Stimulated activated CD8-positive, alpha-beta memory T cell treated with anti-CD3 and anti-CD28 coated beads, Interleukin-4, amount 100 ng/mL, for 48 hours (primary cell): ENCODE measurements around the gene ZDHHC11B.
"Not testable (repeated sequence)": the region's sequence is repeated elsewhere in the genome, so short reads cannot be mapped to it uniquely, and the experiment has no call there.

Source experiments
- DNase-seq: peaks from one replicate; pipeline ENCODE4 v3.0.0-alpha.2; 2020

Gene ZDHHC11B

DNA sequence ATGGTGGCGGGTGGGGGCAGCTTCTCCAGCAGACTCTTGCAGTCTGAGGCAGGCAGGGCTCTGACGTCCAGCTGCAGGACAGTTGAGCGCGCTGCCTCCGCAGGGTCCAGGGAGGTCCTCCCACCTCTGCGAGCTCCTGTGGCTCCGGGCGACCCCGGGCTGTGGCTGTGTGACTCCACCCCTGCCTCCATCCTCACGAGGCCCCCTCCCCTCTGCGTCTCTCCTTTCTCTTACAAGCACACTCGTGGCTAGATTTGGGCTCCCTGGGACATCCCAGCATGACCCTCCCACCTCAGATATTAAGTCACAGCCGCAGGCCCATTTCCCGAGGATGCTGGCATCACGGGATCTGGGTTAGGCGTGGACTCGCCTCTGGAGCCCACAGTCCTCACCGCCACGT is 34.3 kb downstream of the ZDHHC11B start:
- peak; percentile 11 for DNase-seq

DNA sequence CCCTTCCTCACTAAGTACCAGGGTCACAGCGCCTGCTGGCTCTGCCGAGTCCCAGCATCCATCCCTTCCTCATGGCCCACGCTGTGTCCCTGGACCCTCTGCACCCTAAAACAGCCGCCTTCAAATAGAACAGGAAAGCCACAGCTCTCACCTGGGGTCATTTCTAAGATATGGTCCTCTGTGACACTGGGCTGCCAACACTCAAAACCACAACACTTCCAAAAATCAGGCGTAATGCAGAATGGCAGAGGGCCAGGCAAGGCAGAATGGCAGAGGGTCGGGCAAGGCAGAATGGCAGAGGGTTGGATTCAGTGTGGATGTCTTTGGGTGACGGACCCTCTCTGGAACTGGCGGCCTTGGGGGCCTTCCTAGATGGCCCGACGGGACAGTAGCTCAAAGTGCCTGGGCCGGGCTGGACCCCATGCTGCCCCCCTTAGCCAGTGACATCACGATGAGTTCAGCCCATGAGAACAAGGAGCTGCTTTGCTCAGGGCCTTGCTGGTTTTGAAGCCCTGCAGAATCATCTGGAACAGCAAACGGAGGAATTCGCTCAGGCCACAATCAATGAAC is 35.3 kb downstream of the ZDHHC11B start:
- peak; percentile 24 for DNase-seq

DNA sequence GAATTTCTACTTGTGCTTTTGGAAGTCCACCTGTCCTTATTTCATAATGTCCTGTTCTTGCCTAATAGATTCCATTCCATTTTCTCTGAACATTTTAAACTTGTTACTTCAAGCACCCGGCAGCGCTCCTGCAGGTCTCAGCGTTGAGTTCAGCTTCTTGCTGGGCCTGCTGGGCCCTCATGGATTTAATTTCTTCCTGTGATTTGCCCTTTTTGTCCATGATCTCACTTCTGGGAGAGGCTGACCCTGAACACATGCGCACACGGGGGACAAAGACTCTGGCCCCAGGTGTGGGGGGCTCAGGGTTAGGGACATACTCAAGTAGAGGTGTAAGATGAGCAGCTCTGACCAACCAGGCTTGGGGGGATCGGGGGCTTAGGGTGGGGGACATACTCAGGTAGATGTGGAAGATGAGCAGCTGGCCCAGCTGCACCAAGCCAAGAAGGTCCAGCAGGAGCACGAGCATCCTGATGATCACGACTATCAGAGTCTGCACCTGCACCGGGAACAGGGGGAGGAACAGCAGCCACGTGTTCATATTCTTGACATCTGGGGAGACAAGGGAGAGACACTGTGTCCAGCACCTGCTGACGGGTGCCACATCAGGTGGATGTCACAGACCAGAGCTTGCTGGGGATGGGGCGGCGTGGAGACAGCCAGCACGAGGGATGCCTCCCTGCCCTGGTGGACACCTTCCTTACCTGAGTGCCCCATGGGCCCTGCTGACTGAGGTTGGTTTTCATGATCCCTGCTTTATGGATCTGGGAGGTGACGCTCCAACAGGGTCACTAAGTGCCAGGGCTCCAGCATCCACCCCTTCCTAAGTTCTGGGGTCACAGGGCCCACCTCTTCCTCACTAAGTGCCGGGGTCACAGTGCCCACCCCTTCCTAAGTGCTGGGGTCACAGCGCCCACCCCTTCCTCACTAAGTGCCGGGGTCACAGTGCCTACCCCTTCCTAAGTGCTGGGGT is 36.2 kb downstream of the ZDHHC11B start:
- DNase-seq = peak; percentile 22

DNA sequence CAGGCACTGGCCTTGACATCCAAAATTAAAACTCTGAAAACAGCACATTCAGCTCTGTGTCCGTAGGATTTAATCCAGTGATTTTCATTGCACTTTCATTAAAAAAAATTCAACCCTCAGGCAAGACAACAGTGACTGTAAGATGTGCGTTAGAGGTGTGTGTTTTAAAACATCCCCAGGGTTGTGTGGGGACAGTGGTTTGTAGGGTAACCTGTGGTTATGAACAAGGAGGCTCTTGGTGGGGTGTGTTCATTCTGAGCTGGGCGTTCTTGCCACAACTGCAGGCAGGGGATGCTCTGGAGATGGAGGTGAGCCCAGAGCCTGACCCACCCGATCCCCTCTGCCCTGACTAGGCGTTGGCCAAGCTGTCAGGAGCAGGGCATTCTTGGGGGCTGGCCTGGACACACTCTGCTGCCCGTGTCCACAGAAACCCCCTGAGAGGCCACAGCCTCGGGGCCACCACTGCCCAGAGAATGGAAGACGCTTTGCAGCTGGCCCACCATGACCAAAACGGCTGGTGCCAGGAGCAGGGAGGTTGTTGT is 37.2 kb downstream of the ZDHHC11B start:
- DNase-seq = not testable (repeated sequence)

DNA sequence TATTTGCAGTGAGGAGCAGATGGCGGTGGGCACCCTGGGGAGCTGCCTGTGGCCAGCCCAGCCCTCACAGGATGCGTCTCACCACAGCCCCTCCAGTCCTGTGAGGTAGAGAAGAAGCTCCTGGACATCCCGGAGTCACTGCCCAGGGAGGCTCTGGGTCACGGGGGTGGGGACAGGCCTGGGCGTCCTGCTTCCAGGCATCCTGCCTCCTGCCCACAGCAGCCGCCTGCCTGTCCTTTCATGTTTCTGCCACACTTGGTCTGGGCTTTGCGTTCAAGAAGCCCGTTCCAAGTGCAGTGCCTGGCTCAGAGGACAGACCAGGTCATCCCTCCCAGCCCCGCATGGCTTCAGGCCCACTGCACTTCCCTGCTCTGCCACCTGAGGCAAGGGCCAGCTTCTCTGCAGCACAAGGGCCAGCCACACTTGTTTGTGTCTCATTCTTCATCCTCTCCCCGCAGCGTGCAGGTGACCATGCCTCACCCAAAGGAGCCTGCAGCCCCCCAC is 38.2 kb downstream of the ZDHHC11B start:
- no peak for DNase-seq

DNA sequence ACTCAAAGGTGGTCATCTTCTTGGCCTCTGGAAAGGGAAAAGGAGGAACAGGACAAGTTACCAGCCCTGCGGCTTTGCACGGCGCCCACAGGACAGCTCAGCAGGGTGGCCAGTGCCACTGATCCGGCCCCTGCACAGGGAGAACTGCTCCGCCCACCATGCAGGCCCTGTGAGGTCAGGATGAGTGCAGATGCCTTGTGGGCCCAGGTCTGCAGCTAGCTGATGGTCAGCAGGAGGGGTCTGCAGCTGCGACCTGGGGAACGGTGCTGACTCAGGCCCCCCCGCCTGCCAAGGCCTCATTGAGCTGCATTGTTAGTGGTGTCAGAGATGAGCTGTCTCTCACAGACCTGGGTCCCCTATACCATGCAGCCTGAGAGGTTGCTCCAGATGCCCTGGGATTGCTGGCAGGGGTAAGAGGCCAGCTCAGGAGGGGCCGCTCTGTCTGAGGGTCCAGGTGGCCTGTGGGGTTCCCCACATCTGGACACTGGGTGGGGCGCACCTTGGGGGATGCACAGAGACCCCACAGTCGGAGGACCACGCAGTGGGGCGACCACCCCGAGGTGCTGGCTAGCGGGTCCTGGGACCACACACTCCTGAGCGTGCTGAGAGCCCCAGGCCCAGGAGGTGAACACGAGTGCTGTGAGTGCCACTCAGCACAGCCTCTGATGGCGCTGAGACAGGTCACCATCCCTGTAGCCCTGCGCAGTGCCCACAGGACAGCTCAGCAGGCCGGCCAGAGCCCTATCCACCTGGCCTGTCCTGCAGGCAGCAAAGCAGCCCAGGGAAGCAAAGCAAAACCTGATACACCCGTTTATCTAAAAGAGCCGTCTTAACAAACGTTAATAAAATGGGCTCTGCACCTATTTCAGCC is 39.0 kb downstream of the ZDHHC11B start:
- peak; percentile 19 for DNase-seq

DNA sequence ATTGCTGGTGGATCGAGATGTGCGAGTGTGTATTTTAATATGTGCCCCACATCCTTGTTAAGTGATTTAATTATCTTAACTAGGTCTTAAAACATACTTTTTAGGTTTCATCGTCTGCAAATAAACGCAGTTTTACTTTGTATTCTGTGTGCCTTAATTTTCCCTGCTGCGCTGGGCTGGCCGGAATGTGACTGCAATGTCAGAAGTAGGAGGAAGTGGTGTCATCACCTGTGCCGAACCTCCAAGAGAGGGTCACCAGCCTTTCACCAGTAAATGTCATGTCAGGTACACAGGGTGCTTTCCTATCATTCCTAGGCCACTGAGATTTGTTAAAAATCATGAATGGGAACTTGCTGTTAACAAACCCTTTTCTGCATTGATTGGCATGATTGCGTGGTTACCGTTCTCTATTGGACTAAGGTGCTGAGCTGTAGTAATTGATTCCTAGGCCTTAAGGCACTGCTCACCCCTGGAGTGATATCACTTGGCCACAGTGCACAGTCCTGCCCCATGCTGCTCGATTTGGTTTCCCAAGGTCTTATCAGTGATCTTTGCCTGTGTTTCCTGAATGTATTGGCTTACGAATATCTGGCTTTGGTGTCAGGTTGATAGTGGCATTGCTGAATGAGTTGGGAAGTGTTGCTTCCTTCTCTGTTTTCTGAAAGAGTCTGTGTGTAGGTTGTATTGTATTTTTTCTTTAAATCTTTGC is 40.7 kb downstream of the ZDHHC11B start:
- not testable (repeated sequence) for DNase-seq

DNA sequence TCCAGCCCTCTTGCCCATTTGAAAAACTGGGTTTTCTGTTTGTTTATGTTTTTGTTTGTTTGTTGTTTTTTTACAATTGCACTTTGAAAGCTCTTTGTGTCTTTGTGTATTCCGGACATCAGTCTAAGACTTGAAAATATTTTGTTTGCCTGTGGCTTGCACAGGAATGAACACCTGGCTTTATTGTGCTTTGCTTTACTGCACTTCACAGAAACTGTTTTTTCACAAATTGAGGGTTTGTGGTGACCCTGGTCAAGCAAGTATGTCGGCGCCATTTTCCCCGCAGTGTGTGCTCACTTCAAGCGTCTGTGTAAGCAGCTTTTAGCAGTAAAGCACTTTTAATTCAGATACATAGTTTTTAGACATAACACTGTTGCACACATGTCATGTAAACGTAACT is 42.3 kb downstream of the ZDHHC11B start:
- not testable (repeated sequence) for DNase-seq

DNA sequence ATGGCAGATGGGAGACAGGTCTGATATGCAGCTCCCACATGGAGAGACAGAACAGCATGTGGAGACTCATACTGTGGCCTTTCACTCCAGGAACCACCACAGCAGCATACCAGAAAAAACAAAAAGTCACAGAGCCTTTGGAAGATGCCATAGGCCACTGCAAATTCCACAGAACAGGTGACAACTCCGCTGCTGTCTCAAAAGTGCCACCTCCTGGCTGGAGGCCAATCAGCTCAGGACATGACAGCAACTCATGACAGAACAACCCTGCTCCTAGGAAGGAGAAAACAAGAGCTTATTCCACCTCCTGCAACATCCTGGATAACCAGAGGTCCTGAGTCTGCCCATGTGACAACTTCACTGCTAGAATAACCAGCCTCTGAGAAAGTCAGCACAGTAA is 50.4 kb downstream of the ZDHHC11B start:
- DNase-seq = not testable (repeated sequence)

DNA sequence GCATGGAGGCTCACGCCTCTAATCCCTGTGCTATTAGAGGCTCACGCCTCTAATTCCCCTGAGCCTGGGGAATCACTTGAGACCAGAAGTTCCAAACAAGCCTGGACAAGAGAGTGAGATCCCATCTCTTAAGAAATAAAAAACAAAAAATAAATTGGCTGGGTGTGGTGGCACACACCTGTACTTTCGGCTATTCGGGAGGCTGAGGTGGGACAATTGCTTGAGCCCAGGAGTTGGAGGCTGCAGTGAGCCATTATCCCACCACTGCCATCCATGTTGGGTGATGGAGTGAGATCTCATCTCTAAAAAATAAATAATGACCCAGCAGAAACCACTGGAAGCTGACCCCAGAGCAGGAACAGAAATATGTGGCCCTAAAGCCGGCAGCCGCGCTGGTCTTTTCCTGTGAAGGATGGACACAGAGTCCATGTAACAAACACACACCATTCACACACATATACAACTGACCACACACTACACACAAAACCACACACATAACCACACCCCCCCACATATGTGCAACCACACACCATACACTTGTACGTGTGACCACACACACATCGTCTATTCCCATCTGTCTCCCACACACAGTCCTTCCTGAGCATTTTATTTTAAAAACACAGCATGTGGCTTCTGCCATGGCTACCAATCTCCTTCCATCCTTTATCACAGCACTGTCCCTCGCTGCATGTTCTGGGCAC is 51.6 kb downstream of the ZDHHC11B start:
- not testable (repeated sequence) for DNase-seq

DNA sequence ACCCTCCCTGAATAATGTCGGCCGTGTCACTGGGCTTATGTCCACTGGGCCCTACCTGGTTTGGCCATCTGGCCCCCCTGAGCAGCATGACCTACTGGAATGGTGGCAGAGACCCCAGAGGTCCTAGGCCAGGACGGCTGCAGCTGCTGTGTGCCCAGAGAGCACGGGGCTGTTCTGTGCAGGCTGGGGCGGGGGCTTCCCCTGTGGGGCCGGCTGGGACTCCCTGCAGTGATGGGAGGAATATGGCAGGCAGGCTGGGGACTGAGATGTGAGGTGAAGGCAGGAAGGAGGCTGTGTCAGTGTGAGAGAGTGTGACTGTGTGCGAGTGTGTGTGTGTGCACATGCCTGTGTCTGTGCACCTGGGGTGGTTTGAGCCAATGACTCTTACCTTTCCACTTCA is 55.3 kb downstream of the ZDHHC11B start:
- not testable (repeated sequence) for DNase-seq

DNA sequence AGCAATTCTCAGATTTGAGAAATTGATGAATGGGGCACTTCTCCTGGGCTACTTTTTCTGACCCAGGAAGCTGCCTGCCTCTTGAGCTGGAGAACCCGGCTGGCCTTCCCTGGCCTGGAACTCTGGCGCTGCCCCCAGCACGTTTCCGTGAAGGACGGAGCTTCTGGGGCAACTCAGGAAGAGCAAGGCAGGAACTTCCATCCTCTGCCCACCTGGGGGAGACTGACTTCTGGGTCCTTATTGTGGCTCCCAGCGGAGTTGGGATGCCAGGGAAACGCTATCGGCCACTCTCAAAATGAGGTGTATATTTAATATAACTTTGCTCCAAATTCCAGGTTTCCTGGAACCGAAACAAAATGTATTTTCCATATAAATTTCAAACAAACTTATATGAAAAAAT is 57.4 kb downstream of the ZDHHC11B start:
- not testable (repeated sequence) for DNase-seq

DNA sequence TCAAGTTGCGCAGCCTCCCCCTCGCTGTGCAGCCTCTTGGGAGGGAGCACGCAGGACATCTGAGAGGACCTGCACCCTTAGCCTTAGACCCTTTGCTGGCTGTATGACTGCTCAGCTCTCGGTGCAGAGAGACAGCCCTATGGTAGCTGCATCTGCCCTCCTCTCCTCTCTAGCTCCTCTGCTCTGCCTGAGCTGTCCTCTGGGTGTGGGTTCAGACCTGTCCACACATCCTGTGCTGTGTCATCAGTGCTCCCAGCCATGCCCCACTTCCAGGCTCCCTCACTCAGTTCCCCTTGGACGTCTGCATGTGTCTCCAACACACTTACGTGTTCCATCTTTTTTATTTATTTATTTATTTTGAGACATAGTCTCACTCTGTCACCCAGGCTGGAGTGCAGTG is 60.7 kb downstream of the ZDHHC11B start:
- not testable (repeated sequence) for DNase-seq

DNA sequence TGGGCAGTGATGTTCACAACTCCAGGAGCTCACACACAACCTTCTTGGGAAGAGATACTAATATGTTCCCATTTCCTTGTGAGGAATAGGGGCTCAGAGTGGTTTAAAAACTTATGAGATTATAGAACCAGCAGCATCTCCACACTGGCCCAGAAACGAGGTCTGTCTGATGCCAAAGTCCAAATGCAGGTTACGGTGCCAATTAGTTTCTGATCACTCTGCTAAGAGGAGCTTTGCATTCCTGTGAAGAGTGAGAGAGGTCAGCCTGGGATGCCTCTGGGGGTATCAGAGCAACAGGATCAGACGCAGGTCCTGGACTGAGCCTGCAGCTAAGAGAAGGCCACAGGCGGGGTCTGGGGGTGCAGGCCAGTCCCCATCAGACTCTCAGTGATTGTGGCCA is 61.2 kb downstream of the ZDHHC11B start:
- DNase-seq = not testable (repeated sequence)

DNA sequence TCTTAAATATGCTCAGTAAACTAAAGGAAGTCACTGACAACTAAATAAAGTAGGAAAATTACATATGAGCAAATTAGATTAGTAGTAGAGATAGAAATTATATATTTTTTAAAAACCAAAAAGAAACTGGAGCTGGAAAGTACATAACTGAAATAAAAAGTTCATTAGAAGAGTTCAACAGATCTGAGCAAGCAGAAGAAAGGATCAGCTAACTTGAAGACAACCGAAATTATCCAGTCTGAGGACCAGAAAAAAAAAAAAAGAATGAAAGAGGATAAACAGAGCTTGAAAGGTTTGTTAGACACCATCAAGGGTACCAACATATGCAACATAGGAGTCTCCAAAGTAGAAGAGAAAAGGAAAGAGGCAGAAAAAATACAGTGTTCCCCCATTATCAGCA is 65.2 kb downstream of the ZDHHC11B start:
- DNase-seq = not testable (repeated sequence)

DNA sequence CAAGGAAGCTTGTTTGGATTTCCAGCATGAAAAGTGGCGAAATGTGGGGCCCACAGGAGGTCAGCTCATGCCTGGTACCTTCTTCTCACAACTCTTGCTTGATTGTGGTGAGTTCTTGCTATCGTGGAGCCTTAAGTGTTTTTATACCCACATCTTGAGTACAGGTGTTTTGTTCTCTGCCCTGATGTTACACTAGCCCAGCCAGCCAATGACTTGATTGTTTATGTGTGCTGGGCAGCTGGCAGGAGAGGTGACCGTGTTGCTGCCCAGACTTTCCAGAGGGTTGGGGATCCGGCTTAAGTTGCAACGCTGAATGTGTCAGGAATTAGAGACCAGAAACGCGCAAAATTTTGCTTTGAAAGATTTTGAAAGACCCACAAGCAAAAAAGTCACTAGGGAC is 67.4 kb downstream of the ZDHHC11B start:
- no peak for DNase-seq

DNA sequence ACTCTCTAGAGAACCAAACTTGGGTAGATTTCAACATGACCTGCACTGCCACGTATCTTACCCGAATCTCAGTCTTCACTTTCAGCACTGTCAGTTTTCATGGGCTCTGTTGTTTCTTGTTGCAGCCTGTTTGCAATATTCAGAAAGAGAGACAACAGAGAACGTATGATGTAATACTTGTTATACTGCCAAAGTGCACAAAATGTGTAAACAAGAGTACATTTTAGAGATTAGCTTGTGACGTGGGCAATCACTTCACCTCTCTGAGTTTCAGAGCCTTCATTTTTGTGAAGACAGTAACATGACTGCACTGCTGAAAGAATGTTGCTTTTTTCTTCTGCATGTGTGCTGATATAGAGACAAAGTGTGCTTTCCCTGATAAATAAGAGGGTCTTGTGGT is 67.8 kb downstream of the ZDHHC11B start:
- DNase-seq = not testable (repeated sequence)

DNA sequence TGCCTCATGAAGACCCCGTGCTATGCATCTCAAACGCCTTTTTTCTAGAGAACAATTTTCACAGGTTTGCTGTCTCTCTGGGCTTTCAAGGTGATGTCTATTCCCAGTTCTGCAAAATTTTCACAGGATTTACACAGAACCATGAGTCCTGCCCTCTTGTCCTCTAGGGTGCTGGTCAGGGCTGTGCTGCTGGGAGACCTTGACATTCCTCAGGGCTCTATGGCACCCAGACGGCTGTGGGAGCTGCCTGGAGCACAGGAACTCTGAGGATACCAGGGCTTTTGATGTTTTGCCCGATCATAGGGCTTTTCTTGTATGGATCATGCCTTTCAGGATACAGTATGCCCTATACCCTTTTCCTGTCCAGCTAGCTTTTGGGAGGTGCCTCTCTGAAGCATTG is 68.9 kb downstream of the ZDHHC11B start:
- not testable (repeated sequence) for DNase-seq

DNA sequence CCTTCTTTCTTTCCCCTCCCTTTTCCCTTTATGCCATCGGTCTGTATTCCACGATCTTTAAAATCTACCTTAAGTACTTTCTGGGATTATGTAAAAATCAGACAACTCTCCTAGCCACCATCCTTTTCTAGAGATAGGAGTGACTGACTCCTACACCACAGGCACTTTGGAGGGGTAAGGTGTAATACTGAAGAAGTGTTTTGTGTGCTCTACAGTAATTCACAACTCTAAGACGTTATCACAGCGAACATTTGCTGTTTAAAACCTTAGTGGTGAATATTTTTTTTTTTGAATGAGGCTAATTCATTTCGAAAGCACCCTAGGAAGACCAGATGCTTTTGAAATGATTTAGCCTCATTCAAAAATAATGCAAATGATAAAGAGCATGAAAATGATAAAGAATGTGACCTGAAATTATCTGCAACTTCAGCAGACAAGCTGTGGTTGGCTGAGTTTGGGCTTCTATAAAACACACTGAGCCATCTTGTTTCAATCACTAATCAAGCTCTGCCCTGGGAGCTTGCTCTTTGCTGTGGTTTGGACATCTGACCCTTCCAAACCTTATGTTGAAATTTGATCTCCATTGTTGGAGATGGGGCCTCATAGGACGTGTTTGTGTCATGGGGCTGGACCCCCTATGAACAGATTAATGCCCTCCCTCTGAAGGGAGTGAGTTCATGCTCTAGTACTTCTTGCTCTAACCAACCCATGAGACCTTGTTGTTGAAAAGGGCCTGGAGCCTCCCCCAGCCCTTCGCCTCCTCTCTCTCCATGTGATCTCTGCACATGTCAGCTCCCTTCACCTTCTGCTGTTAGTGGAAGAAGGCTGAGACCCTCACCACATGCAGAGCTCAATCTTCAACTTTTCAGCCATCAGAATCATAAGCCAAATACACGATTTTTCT is 70.1 kb downstream of the ZDHHC11B start:
- not testable (repeated sequence) for DNase-seq

DNA sequence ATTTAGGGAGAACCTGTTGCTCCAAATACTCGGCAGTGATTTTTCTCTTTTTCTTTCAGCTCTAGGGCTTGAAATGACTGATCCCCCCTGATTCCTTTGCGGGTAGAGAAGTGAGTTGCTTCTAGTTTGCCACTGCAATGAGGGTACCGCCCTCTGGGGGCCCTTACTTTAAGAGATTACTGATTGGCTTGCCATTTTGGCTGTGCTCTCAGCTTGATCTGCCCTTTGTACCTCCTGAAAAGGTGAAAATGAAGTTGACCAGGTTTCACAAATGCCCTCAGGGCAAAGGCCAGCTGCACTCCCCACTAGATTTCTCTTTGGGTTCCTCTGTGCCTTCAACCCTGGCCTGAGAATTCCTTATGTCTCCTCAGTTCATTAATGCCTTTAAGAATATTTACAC is 70.8 kb downstream of the ZDHHC11B start:
- DNase-seq = not testable (repeated sequence)
